ENCODE data around the gene KRTAP26-1. TPM values are rescaled to one million over a fixed set of nuclear protein-coding genes. Genes with fewer than 3 reads are reported as not detected.

The KRTAP26-1 gene
- total RNA-seq: not detected

DNA sequence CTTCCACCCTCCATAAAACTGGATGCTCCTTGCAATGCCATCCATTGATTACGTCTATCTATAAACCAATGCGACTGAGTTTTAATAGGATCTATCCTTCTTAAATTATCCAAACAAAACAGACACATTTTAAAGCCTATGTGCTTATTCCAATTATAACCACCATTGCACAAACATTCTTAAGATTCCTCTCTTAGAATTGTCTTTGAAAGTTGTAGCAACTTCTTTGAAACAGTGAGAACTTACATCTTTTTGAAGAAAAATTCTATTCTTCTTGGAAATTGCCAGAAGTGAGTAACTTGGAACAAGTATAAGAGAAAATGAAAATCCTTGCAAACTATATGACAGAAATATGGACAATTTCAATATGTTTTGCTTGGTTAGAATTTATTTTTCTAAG, at the start of gene KRTAP26-1:
TSS of gene KRTAP26-1 (minus strand) at position 101 of the 400 bp plus-strand sequence. CDS start 280 bp downstream, outside the sequence.
- TF ChIP-seq POLR2A (IDR thresholded peaks at IDR 0.05) (no peak), CTCF (IDR thresholded peaks at IDR 0.05) (no peak)
- Histone ChIP-seq H3K4me3 (no peak within 1 kb of the TSS), H3K4me1 (no peaks in the 10 kb centered on the region), H3K27me3 (no peaks in the 10 kb centered on the region), H3K27ac (no peak within 1 kb of the TSS), H3K36me3 (no peaks in the 10 kb centered on the region), H3K9me3 (no peaks in the 10 kb centered on the region)
- DNase-seq: no peak
- intact Hi-C loops (cut with DNase I; ENCODE audit: low total_unique reads): no loop called here

DNA sequence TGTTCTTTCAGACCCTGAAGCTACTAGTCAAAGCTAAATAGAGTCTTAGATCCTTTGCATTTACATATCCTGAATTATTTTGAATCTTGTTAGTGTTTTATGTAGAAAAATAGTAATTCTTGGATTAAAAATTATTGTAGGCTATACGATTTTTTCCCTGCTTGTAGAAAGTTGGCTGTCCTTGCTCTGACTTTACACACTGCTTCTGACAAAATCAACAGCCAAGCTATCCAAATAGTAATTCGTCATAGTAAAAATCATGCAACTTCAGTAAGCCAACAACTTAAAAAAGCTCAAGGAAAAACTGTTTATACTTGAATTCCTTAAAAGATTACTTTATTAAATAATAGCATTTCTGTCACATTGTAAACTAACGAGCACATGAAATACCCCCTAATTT, 35.8 kb upstream of the KRTAP26-1 start:
- no peak overlapping the region for H3K4me3 ChIP-seq
- TF ChIP-seq CTCF (IDR thresholded peaks at IDR 0.05) (no peak), POLR2A (IDR thresholded peaks at IDR 0.05) (no peak)
- H3K27ac ChIP-seq: no peak overlapping the region
- no peaks in the 10 kb centered on the region for H3K36me3 ChIP-seq
- intact Hi-C loops (cut with DNase I; ENCODE audit: low total_unique reads): no loop called here
- no peaks in the 10 kb centered on the region for H3K27me3 ChIP-seq
- H3K4me1 ChIP-seq: no peaks in the 10 kb centered on the region
- no peaks in the 10 kb centered on the region for H3K9me3 ChIP-seq
- no peak for DNase-seq

GRCh38 chr21:30354308-30355005, 34.3 kb upstream of the KRTAP26-1 start:
- intact Hi-C loops (cut with DNase I; ENCODE audit: low total_unique reads): no loop called here
- H3K27me3 ChIP-seq: no peaks in the 10 kb centered on the region
- H3K9me3 ChIP-seq: no peaks in the 10 kb centered on the region
- TF ChIP-seq POLR2A (IDR thresholded peaks at IDR 0.05) (no peak), CTCF (IDR thresholded peaks at IDR 0.05) (no peak)
- no peaks in the 10 kb centered on the region for H3K36me3 ChIP-seq
- no peak for DNase-seq
- H3K4me1 ChIP-seq: no peaks in the 10 kb centered on the region
- H3K27ac ChIP-seq: no peak overlapping the region
- H3K4me3 ChIP-seq: no peak overlapping the region

- Histone ChIP-seq H3K27me3 (no peaks in the 10 kb centered on the region), H3K9me3 (no peaks in the 10 kb centered on the region), H3K4me1 (no peaks in the 10 kb centered on the region), H3K4me3 (no peak overlapping the region), H3K27ac (no peak overlapping the region), H3K36me3 (no peaks in the 10 kb centered on the region)
- no peak for TF ChIP-seq CTCF (IDR thresholded peaks at IDR 0.05)
- TF ChIP-seq POLR2A (IDR thresholded peaks at IDR 0.05): no peak
- intact Hi-C loops (cut with DNase I; ENCODE audit: low total_unique reads): no loop called here
- no peak for DNase-seq
Observed at GRCh38 chr21:30351534-30351933, 31.4 kb upstream of the KRTAP26-1 start.

DNA sequence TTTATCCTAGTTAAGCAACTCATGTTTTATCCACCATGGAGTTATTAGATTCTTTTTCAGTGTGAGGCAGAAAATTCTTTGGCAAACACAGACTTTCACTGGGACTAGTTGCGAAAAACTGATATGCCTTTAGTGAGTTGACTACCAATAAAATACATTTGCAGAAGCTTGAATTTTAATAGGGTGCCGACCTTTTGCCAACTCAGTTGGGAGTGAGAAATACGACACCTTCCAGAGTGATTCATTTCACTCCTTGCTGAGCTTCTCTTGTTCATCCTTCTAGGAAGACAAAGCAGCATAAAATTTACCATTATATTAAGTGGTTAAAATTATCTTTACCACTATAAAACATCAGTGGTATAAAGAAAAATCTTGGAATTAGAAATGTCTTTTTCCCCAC, 29.5 kb upstream of the KRTAP26-1 start:
- intact Hi-C loops (cut with DNase I; ENCODE audit: low total_unique reads): no loop called here
- H3K4me3 ChIP-seq: no peak overlapping the region
- H3K36me3 ChIP-seq: no peaks in the 10 kb centered on the region
- no peaks in the 10 kb centered on the region for H3K27me3 ChIP-seq
- no peaks in the 10 kb centered on the region for H3K4me1 ChIP-seq
- DNase-seq: no peak
- no peak overlapping the region for H3K27ac ChIP-seq
- no peaks in the 10 kb centered on the region for H3K9me3 ChIP-seq
- TF ChIP-seq CTCF (IDR thresholded peaks at IDR 0.05) (no peak), POLR2A (IDR thresholded peaks at IDR 0.05) (no peak)
